ENCODE measurements around the gene KDM4D.

- TF ChIP-seq CTCF (IDR thresholded peaks at IDR 0.05) (no peak), POLR2A (IDR thresholded peaks at IDR 0.05) (no peak), EP300 (IDR thresholded peaks at IDR 0.05) (no peak)
Observed at GRCh38 chr11:95003716-95004115, 30.2 kb downstream of the KDM4D start.
